GM19025 (cell line): ENCODE measurements around the gene TRAPPC10.

Experiments
- ATAC-seq: cut with Tn5 transposase; IDR thresholded peaks from one replicate; pipeline ENCODE4 v1.9.1; 2021; ENCODE audit warnings: mild to moderate bottlenecking, low read depth, moderate library complexity; ENCODE audit not compliant: unreplicated experiment

Gene TRAPPC10, protein sequence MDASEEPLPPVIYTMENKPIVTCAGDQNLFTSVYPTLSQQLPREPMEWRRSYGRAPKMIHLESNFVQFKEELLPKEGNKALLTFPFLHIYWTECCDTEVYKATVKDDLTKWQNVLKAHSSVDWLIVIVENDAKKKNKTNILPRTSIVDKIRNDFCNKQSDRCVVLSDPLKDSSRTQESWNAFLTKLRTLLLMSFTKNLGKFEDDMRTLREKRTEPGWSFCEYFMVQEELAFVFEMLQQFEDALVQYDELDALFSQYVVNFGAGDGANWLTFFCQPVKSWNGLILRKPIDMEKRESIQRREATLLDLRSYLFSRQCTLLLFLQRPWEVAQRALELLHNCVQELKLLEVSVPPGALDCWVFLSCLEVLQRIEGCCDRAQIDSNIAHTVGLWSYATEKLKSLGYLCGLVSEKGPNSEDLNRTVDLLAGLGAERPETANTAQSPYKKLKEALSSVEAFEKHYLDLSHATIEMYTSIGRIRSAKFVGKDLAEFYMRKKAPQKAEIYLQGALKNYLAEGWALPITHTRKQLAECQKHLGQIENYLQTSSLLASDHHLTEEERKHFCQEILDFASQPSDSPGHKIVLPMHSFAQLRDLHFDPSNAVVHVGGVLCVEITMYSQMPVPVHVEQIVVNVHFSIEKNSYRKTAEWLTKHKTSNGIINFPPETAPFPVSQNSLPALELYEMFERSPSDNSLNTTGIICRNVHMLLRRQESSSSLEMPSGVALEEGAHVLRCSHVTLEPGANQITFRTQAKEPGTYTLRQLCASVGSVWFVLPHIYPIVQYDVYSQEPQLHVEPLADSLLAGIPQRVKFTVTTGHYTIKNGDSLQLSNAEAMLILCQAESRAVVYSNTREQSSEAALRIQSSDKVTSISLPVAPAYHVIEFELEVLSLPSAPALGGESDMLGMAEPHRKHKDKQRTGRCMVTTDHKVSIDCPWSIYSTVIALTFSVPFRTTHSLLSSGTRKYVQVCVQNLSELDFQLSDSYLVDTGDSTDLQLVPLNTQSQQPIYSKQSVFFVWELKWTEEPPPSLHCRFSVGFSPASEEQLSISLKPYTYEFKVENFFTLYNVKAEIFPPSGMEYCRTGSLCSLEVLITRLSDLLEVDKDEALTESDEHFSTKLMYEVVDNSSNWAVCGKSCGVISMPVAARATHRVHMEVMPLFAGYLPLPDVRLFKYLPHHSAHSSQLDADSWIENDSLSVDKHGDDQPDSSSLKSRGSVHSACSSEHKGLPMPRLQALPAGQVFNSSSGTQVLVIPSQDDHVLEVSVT

DNA sequence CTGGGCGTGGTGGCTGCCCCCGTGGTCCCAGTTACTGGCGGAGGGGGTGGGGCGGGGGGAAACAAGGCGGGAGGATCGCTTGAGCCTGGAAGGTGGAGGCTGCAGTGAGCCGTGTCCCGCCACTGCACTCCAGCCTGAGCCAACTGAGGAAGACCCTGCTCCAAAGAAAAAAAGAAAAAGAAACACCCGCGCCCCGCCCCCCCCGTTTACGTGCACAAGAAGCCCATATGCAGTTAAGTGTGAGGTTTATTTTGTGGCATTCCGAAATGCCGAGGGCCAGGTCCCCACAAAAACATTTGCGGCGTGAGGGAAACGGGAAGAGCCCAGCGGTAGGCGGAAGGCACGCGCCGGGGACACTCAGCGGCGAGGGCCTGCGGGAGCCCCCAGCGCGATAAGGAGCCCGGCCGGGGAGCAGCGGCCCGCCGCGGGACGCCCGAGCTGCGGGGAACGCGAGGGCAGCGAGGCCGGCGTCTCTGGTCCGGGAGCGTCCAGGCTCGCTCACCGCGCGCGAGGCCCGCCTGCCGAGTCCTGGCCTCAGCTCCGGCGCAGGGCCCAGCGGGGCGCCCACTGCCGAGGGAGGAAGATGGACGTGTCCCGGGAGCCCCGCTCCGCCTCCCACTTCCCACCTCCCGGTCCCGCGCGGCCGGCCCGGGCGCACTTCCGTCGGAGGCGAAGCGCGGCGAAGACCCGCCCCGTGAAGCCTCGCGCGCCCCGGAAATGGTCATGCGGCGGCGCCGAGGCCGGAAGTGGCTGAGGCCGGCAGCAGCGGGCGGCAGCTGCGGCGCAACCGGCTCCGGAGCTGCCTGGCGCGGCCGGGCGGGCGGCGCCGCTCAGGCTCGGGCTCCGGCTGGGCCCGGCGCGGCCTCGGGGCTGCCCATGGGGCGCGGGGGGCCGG, at the start of gene TRAPPC10:
TSS of gene TRAPPC10 (plus strand) at position 731 of the 895 bp plus-strand sequence. CDS start 185 bp downstream, outside the sequence.
- peak; percentile 72 for ATAC-seq

- no peak for ATAC-seq
Observed at GRCh38 chr21:43965911-43966585, 46.1 kb upstream of the TRAPPC10 start.

DNA sequence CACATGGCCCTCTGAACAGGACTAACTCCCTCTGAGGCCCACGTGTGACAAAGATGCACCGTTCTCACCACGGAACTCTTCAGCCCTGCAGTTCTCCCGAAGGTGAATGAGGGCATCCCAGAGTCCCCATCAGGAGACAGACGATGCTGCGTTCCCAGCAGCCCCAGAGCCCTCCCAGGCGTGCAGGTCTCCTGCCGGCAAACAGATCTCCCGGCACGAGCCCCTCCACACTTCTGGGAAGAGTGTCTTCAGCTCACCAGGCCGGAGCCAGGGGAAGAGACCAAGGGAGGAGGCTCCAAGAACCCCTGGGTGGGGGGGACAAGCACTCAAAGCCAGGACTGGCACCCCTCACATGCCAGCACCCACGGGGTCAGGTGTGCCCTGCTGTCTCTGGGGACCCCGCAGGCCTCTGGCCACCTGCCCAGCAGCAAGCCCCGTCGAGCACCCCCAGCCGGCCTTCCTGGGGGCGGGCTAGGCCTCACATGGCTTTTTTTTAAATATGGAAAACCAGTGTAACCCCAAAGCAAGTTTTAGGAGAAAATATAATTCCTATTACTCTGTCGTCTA, 45.1 kb upstream of the TRAPPC10 start:
- no peak for ATAC-seq

DNA sequence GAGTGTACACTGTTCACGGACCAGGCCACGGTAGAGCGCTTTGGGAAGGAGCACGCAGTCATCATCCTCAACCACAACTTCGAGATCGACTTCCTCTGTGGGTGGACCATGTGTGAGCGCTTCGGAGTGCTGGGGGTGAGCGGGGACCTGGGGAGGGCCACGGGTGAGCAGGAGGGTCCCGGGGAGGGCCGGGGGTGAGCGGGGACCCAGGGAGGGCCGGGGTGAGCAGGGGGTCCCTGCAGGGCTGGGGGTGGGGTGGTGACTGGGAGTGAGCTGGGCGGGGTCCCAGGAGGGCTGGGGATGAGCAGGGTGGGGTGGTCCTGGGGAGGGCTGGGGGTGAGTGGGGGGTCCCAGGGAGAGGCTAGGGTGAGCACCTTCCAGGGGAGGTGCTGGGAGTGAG, 44.1 kb upstream of the TRAPPC10 start:
- ATAC-seq = no peak

- no peak for ATAC-seq
Observed at GRCh38 chr21:43968410-43969114, 43.5 kb upstream of the TRAPPC10 start.

DNA sequence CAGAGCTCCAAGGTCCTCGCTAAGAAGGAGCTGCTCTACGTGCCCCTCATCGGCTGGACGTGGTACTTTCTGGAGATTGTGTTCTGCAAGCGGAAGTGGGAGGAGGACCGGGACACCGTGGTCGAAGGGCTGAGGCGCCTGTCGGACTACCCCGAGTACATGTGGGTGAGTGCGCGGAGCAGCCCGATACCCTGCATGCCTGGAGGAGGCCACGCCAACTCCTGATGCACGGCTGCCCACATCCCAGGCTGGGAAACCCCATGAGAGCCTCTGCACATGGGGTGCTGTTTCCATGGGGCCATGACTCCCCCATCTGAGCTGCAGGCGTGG, 43.0 kb upstream of the TRAPPC10 start:
- no peak for ATAC-seq

- ATAC-seq = no peak
Observed at GRCh38 chr21:43970551-43970950, 41.6 kb upstream of the TRAPPC10 start.

DNA sequence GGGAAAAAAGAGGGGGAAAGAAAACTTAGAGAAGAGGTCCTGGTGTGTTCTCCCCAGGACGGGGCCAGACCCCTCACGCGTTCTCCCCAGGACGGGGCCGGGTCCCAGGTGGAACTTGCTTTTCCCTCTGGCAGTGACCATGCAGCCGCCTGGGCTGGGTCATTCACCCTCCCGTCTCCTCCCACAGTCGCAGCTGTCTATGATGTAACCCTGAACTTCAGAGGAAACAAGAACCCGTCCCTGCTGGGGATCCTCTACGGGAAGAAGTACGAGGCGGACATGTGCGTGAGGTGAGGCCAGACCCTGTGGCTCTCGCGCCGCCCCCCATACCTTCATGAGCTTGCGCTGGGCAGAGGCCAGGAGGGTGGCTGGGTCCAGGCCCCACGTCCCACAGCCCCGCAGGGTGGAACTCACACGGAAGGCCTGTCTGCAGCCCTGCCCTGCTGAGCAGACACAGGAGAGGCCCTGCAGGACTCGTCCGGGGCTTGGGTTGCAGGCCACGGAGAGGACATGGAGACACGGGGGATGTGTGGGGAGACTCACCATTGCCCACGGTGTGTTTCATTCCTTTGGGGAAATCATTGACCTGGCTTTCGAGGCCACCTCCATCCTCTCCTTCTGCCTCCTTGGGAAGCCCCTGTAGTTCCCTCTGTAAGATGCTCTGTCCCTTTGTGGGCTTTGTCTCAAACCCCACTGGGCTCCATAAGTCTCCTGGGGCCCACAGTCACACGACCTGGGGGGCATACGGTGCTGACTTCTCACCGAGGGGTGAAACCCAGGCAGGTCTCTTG, 40.7 kb upstream of the TRAPPC10 start:
- ATAC-seq = no peak

DNA sequence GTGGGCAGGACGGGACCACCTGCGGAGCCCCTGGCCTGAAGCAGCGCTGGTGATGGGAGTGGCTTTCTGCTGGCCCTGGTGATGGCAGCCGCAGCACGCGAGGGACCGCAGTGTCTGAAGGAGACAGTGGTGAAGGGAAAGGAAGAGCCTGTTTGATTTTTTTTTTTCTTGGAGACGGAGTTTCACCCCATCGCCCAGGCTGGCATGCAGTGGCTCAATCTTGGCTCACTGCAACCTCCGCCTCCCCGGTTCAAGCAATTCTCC, 40.2 kb upstream of the TRAPPC10 start:
- ATAC-seq = no peak

GRCh38 chr21:43972850-43973633, 39.1 kb upstream of the TRAPPC10 start:
- ATAC-seq = no peak

GRCh38 chr21:43973634-43973955, 38.5 kb upstream of the TRAPPC10 start:
- ATAC-seq = no peak

- ATAC-seq = no peak
Observed at GRCh38 chr21:43974791-43975468, 37.2 kb upstream of the TRAPPC10 start.

GRCh38 chr21:43975469-43976098, 36.5 kb upstream of the TRAPPC10 start:
- ATAC-seq = no peak

- no peak for ATAC-seq
Observed at GRCh38 chr21:43976661-43977060, 35.4 kb upstream of the TRAPPC10 start.

- ATAC-seq = no peak
Observed at GRCh38 chr21:43978060-43978459, 34.0 kb upstream of the TRAPPC10 start.

GRCh38 chr21:43979654-43980053, 32.5 kb upstream of the TRAPPC10 start:
- ATAC-seq = no peak
